HEK293 (cell line): Measurements from ENCODE around the gene BAIAP3.

Experiments used
- CTCF ChIP-seq: fragments of 450-650 bp; formaldehyde crosslinking; IDR thresholded peaks from 2 replicates; pipeline ENCODE4 v1.5.1; 2016; ENCODE audit warnings: missing biosample characterization, missing genetic modification characterization
- MYNN ChIP-seq: fragments of 450-650 bp; formaldehyde crosslinking; IDR thresholded peaks from 2 replicates; pipeline ENCODE4 v1.5.1; 2016; ENCODE audit warnings: missing biosample characterization, missing genetic modification characterization, borderline replicate concordance
- RBAK ChIP-seq: fragments of 450-650 bp; formaldehyde crosslinking; IDR thresholded peaks from 2 replicates; pipeline ENCODE4 v1.5.1; 2016; ENCODE audit warnings: missing biosample characterization, missing genetic modification characterization
- ZBTB1 ChIP-seq: fragments of 450-650 bp; formaldehyde crosslinking; IDR thresholded peaks from 2 replicates; pipeline ENCODE4 v1.5.1; 2016; ENCODE audit warnings: missing biosample characterization, missing genetic modification characterization
- ZNF138 ChIP-seq: fragments of 450-650 bp; formaldehyde crosslinking; IDR thresholded peaks from 2 replicates; pipeline ENCODE4 v1.5.1; 2016; ENCODE audit warnings: missing biosample characterization, missing genetic modification characterization, borderline replicate concordance
- ZNF24 ChIP-seq: fragments of 450-650 bp; formaldehyde crosslinking; IDR thresholded peaks from 2 replicates; pipeline ENCODE4 v1.5.1; 2016; ENCODE audit warnings: missing biosample characterization, missing genetic modification characterization
- ZNF37A ChIP-seq: fragments of 450-650 bp; IDR thresholded peaks from 2 replicates; pipeline ENCODE4 v1.5.1; 2018; ENCODE audit warnings: missing biosample characterization, missing genetic modification characterization
- ZNF426 ChIP-seq: fragments of 450-650 bp; formaldehyde crosslinking; IDR thresholded peaks from 2 replicates; pipeline ENCODE4 v1.5.1; 2017; ENCODE audit warnings: missing biosample characterization, missing genetic modification characterization, mild to moderate bottlenecking, inconsistent platforms, moderate library complexity
- ZNF645 ChIP-seq: fragments of 450-650 bp; formaldehyde crosslinking; IDR thresholded peaks from 2 replicates; pipeline ENCODE4; 2016; ENCODE audit warnings: missing biosample characterization, missing genetic modification characterization
- ZNF837 ChIP-seq: fragments of 450-650 bp; formaldehyde crosslinking; IDR thresholded peaks from 2 replicates; pipeline ENCODE4 v1.5.1; 2016; ENCODE audit warnings: missing biosample characterization, missing genetic modification characterization
- ZSCAN16 ChIP-seq: fragments of 450-650 bp; formaldehyde crosslinking; IDR thresholded peaks from 2 replicates; pipeline ENCODE4 v1.5.1; 2016; ENCODE audit warnings: missing biosample characterization, missing genetic modification characterization
- ZSCAN5A ChIP-seq: fragments of 450-650 bp; formaldehyde crosslinking; IDR thresholded peaks from 2 replicates; pipeline ENCODE4 v1.5.1; 2016; ENCODE audit warnings: missing biosample characterization, missing genetic modification characterization

GRCh38 chr16:1311738-1312466 lies 21.5 kb upstream of the BAIAP3 start:
- TF ChIP-seq CTCF (no peak), ZNF645 (no peak), ZNF426 (tag by site-specific recombination) (no peak), ZSCAN16 (no peak), ZNF37A (no peak), RBAK (no peak), ZNF24 (no peak), MYNN (tag by site-specific recombination) (no peak), ZNF837 (no peak), ZNF138 (tag by site-specific recombination) (no peak), ZSCAN5A (tag by site-specific recombination) (no peak), ZBTB1 (tag by site-specific recombination) (no peak)
